HG03066 (cell line): ENCODE data around the gene OGFR.
"Not testable (repeated sequence)": the region's sequence is repeated elsewhere in the genome, so short reads cannot be mapped to it uniquely, and the experiment has no call there.

Source experiments
- ATAC-seq: cut with Tn5 transposase; IDR thresholded peaks from one replicate; pipeline ENCODE4 v1.9.1; 2021; ENCODE audit warnings: low read depth; ENCODE audit not compliant: unreplicated experiment

OGFR gene

DNA sequence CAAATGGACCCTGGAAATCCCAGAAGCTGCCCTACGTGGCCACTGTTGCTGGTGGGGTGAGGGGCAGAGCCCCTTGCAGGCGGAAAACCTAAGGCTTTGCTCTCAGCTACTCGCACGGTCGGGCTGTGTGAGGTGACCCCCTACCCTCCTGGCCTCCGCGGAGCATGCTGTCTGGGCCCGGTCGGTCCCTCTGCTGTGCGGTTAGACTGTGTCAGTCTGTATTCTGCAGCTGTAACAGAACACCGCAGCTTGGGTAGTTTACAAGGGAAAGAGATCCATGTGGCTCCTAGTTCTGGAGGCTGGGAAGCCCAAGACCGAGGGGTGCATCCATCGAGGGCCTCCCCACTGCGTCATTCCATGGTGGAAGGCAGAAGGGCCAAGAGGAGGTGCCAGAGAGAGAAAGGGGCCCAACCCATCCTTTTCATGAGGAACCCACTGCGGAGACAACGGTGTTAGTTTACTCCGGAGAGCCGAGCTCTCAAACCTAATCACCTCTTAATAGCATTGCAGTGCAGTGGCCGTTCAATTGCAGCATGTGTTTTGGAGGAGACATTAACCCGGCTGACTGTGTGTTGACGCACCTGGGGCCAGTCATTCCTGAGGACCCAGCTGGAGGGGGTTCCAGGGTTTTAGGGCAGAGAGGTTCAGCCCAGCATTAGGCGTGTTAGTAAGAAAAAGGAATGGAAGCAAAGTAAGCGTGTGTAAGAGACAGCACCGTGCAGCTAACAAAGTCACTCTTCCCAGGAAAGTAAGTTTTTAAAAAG is 30.5 kb downstream of the OGFR start:
- ATAC-seq: no peak

DNA sequence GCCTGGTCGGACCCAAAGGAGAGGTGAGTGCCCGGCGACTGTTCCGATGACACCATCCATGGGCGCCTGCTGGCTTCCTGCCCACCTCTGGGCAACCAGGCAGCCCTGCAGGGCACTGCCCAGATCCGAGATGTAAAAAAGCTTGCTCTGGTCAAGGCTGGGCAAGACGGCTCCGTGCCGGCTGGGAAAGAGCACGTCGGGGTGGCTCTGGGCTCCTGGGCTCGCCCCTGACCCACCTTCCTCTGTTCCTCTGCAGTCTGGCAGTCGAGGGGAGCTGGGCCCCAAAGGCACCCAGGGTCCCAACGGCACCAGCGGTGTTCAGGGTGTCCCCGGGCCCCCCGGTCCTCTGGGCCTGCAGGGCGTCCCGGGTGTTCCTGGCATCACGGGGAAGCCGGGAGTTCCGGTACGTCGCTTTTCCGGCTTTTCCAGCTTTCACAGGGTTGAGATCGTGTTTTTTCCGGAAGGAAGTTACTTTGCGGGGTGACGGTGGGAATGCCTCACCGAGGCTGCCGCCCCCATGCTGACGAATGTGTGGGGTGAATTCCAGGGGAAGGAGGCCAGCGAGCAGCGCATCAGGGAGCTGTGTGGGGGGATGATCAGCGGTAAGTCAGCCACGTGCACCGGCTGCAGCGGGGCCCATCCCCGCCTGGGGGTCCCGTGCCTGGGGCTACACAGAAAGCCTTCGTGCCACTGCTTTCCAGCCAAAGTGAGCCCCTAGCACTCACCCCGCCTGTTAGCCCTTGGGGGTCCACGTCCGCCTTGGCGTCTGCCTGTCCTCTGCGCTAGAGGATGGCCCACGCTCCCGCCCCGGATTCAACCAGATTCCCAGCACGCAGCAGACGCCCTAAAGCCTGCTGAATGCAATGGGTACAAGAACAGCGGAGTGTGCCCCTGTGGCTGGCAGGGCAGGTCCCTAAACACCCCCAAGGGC is 31.6 kb downstream of the OGFR start:
- ATAC-seq: no peak

DNA sequence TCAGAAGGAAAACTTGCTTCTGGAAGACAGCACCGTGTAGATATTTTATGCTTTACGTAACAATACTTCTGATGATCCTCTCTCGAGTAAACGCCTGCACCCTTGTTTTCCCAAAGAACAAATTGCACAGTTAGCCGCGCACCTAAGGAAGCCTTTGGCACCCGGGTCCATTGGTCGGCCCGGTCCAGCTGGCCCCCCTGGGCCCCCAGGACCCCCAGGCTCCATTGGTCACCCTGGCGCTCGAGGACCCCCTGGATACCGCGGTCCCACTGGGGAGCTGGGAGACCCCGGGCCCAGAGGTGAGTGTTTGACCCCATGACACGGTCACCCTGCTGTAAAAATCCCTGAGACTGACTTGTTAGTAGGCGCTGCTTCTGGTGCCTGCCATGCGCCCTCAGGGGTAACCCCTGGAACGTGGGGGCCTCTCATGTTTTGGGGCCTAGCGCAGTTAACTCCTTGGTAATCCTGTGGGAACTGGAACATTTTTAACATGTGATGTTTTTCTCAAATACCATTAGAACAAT is 32.4 kb downstream of the OGFR start:
- ATAC-seq: no peak

DNA sequence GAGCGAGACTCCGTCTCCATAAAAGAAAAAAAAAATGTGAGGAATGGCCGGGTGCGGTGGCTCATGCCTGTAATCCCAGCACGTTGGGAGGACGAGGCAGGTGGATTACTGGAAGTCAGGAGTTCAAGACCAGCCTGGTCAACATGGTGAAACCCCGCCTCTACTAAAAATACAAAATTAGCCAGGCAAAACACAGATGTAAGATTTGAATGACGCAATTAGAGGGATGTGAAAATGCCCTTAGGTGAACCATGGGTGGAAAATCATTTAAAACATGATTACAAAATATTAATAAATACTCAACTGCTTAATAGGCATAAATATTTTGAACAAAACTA is 33.1 kb downstream of the OGFR start:
- ATAC-seq: no peak

DNA sequence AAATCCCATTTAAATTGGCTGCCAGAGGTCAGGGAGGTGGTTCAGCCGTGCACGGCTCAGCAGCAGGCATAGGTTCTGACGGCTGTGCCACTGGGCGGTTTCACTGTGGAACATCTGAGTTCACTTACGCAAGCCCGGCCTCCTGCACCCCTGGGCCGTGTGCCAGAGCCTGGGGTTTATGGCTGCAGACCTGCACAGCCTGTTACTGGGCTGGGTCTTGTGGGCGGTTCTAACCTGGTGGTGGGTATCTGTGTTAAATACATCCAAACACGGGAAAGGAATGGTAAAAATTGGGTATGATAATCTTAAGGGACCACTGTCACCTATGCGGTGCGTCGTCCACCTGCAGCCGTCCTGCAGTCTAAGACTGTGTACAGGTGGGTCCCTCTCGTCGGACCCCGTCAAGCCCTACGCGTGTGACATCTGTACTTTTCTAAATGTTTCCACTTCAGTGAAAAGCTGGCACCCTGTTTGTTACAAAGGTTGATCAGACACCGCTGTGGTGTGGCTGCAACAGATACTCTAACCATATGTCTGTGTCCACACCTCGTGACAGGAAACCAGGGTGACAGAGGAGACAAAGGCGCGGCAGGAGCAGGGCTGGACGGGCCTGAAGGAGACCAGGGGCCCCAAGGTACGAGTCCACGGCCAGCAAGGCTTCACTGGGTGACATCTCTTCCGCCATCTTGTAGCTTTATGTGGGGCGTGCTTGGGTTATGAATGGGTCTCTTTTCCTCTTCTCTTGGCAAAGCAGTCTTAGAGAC is 33.7 kb downstream of the OGFR start:
- no peak for ATAC-seq

DNA sequence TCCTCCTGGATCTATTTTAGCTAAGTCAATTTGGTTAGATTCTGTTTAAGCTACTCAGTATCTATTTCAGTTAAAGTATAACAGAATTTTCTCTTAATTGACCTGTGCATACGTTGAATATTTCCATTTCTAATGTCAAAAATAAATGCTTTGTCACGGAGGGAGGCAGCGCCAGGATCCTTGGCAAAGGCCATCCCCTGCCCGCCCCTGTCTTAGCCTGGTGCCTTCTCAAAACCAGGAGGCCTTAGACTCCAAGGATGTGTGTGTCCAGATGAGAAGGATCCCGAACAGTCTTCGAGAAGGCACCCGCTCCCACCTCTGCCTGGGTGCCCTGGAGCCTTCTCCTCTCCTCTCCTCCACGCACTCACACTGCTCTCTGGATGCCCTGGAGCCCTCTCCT is 34.6 kb downstream of the OGFR start:
- no peak for ATAC-seq

DNA sequence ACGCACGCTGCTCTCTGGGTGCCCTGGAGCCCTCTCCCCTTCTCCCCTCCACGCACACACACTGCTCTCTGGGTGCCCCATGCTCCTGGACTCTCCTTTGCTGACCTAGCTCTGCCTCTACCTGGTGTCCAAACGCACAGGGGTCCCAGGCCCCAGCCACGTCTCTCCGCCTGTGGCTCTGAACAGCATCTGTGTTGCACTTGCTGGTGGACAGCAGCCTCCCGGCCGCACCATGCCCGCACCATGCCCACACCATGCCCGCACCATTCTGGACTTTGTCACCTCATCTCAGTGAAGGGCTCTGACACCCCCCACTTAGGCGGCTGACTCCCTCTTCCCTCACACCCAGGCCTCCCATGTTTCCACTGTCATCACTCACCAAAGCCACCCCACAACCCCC is 35.2 kb downstream of the OGFR start:
- no peak for ATAC-seq

DNA sequence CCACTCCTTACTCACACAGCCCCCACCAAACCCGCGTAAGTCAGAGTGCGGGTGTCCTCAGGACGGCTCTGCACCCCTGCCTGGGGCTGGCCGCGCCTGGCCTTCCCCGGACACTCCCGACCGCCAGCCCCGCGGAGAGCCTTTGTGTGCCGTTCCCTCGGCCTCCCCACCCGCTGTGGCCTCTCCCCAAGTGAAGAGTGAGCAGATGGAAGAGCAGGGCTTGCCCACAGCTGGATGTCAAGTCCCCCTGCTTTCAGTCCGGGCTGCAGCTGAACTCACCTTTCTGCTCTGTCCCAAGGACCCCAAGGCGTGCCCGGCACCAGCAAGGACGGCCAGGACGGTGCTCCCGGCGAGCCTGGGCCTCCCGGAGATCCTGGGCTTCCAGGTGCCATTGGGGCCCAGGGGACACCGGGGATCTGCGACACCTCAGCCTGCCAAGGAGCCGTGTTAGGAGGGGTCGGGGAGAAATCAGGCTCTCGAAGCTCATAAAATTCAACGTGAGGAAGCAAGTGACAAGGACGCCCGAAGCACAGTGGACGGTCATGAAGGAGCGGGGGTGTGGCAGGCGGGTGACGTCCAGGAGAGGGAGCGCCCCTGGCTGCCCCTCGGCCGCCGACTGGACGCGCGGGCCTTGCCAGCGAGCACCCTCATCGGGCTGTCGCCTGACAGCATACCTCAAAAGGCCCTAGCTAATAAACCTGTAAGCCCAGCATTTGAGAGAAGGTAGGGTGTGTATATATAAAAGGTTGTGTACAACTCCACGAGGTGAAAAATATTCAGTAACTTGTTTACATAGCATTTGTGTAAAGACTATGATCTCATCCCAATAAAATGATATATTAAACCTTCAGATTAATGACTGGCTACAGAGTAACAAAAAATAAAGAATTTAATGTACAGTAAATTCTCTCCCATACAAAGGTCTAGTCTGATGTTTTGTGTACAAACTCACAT is 35.9 kb downstream of the OGFR start:
- ATAC-seq: no peak

DNA sequence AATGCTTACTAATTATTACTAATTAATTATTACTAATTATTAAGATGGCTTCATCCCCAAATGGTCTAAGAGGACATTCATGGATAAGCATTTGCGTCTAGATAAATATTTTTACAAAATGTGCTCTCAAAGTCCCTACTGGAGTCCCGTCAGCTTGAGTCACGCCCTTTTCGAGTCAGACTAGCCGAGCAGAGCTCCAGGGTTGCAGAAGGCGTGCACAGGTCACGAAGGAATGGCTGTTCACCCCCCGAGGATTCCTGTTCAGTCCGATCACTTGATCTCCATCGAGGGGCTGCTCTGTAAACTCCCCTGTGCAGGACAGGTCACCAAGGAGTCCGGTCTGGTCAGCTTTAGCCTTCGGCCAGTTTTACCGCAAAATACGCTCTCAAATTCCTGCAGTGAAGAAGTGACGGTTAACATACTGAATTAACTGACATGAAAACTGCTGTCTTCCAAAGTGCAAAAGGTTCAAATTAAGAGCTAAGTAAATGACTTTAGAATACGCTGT is 37.1 kb downstream of the OGFR start:
- no peak for ATAC-seq

DNA sequence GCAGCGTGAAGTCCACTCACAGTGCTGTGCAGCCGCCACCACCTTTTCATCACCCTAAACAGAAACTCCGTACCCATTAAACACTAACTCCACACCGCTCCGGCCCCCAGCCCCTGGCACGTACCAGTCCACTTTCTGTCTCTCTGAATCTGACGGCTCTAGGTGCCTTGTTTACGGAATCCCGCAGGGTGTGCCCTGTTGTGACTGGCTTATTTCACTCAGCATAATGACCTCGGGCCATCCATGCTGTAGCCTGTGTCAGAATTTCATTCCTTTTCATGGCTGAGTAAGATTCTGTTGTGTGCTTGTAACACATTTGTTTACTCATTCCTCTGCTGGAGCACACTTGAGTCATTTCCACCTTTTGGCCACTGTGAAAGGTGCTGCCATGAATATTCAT is 39.0 kb downstream of the OGFR start:
- no peak for ATAC-seq

DNA sequence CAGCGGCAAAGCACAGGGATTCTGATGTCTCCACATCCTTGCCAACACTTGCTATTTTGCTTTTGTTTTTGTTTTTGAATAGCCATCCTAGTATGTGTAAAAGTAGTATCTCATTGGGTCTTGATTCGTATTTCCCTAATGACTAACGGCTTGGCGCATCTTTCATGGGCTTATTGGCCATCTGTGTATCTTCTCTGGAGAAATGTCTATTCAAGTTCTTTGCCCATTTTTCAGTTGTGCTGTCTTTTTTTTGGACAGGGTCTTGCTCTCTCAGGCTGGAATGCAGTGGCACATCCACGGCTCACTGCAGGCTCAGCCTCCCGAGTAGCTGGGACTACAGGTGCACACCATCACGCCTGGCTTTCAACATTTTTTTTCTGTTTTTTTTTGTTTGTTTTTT is 39.5 kb downstream of the OGFR start:
- no peak for ATAC-seq

DNA sequence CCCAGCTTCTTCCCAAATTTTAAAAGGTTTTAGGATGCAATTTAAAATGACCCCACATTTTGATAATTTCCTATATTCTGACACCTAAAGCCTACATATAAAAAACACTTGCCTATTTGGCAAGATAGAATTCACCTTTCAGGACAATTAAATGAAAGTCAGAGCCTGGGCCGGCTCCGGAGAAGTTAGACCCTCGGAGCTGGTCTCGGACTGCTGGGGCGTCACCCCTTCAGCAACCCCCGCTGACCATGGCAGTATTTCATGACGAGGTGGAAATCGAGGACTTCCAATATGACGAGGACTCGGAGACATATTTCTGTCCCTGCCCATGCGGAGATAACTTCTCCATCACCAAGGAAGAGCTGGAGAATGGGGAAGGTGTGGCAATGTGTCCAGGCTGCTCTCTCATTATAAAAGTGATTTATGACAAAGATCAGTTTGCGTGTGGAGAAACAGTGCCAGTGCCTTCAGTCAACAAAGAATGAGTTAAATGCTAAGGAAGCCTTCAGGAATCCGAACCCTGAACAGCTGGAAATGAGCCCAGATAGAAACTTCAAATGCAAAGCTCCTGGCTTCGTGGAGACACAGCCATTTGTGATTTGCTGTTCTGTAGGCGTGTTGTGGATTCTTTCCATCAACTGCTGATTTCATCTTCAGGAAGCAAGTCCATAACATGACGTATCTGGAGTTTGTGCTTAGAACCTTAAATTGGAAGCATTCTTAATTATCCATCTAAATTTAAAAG is 41.0 kb downstream of the OGFR start:
- ATAC-seq: no peak

DNA sequence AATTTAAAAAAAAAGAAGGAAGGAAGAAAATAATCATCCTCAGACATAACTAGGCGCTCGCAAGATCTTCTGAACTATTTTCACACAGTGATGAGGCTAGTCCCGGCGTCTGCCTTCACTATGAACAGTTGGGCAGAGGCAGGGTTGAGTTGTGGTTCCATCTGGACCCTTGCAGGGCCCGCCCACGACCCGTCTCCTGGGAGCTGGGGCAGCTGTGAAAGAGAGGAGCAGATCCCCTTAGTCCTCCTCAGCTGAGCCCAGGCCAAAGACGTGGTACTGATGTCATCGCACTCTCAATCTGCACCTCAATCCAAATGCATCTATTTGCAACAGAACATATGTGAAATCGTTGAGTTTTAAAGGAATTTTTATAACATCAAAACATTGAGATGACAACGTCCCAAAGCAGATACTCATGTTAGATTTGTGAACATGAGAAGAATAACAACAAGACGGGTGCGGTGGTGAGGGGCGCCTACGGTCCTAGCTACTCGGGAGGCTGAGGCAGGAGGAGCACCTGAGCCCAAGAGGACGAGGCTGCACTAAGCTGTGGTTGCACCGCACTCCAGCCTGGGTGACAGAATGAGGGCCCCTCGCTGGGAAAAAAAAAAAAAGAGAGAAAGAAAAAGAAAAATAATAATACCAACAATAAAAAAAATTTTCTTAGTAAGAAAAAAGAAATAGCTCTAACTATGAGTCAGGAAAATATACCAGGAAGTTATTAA is 41.7 kb downstream of the OGFR start:
- ATAC-seq: no peak

DNA sequence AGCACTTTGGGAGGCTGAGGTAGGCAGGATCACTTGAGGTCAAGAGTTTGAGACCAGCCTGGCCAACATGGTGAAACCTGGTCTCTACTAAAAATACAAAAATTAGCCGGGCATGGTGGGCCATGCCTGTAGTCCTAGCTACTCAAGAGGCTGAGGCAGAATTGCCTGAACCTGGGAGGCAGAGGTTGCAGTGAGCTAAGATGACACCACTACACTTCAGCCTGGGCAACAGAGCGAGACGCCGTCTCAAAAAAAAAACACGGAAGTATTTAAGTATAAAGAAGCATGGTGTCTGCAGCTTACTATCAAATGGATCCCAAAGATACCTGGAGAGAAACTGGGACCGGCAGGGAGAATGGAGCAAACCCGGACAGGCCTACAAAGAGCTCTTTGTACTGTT is 44.3 kb downstream of the OGFR start:
- ATAC-seq: not testable (repeated sequence)

DNA sequence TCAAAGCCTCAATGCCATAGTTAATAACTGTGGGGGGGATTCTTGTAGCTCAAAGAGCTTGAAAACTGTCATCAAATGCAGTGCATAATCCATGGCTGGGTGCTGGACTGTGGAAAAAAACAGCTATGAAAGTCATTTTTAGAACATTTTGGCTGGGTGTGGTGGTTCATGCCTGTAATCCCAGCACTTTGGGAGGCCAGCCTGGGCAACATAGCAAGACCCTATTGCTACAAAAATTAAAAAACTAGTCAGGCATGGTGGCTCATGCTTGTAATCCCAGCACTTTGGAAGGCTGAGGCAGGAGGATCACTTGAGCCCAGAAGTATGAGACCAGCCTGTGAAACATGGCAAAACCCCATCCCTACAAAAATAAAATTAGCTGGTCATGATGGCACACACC is 44.8 kb downstream of the OGFR start:
- no peak for ATAC-seq

DNA sequence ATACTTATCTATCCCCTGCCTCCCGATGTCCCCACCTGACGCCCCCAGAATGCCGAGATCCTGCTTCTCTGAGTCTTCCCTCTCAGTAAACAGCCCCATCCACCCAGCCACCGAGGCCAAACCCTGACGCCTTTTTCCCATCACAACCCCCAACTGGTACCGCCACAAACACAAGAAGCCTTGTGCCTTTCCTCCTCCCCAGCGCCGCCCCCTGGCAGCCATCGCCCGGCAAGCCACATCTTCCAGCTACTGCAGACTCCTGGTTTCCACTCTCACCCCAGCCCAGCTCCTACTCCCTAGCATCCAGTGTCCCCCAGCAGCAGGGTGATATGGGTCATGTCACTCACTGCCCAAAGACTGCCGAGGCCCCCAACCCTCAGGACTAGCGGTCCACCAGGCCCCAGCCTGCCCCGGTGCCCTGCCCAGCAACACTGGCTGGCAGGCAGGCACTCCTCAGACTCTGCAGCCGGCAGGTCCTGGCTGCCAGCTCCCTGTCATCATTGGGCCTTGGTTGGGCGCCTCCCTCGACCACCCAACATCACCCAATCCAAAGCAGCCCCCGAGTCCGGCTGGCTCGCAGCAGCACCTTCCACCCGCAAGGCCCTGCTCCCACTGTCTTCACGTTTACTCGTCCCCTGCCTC is 45.8 kb downstream of the OGFR start:
- no peak for ATAC-seq

DNA sequence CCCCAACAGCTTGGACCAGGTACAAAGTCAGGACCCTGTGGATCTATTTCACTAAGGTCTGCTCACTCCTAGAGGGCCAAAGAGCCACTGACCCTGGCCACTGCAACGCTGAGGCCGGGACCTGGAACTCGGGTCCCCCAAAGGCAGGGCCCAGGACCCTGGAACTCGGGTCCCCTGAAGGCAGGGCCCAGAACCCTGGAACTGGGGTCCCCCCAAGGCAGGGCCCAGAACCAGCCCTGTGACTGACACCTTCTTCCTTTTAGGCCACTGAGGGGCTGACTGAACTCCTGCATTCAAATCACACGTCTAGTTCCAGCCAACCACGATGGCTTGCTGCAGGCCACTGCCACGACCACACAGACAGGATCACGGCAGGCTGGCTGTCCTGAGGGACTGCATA is 47.6 kb downstream of the OGFR start:
- ATAC-seq: no peak

DNA sequence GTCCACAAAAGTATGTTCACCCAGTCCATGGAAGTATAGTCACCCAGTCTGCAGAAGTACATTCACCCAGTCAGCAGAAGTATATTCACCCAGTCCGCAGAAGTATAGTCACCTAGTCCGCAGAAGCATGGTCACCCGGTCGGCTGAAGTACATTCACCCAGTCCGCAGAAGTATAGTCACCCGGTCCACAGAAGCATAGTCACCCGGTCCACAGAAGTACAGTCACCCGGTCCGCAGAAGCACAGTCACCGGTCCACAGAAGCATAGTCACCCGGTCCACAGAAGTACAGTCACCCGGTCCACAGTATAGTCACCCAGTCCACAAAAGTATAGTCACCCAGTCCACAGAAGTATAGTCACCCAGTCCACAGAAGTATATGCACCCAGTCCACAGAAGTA is 48.2 kb downstream of the OGFR start:
- ATAC-seq: no peak
